B cell (primary cell): Measurements from ENCODE around the gene MTRF1.

Experiments used
- CTCF ChIP-seq: fragments of 200-600 bp; IDR thresholded peaks from one replicate; pipeline ENCODE4 v1.8.0; 2022; ENCODE audit warnings: antibody characterized with exemption, mild to moderate bottlenecking
- EZH2 ChIP-seq: IDR thresholded peaks from 2 replicates; pipeline ENCODE4 v1.6.1; 2012; ENCODE audit warnings: borderline replicate concordance, low read depth, mild to moderate bottlenecking, moderate library complexity, low read length; ENCODE audit not compliant: insufficient read depth, poor library complexity, severe bottlenecking

DNA sequence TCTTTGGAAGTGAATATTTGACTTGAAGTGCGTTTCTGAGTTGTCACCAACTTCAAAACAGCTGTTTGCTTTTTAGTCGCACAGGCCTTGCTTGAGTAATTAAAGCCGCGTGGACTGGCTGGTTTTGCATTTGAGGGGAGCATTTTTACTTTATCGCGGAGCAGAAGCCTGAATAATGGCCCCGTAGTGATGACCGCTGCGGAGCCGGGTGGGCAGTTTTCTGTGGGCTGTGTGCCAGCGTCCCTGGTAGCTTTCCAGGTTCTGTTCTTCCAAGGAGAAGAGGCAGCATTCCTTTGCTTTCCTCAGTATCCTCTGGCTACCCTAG lies 48.8 kb upstream of the MTRF1 start:
- TF ChIP-seq CTCF (no peak), EZH2 (no peak)
